GM12878 (cell line): Measurements from ENCODE around the gene IER2. TPM values are rescaled to one million over a fixed set of nuclear protein-coding genes. Genes with fewer than 3 reads are reported as not detected.
A peak's percentile ranks its signal among the peaks of the same experiment; 100 is the strongest.

Source experiments
- ATF7 ChIP-seq: fragments of 450-650 bp; IDR thresholded peaks from 2 replicates; pipeline ENCODE4 v1.6.1; 2016; ENCODE audit warnings: low read depth, mild to moderate bottlenecking
- CEBPB ChIP-seq, 2 experiments: fragments of 150-350 bp in 1 of 2; IDR thresholded peaks; 2 replicates each; pipeline ENCODE4 v1.6.1; 2012 to 2014; ENCODE audit warnings: low read depth in 2 of 2, low read length in 2 of 2, borderline replicate concordance in 1 of 2, inconsistent platforms in 1 of 2
- EED ChIP-seq: sonication (generic); IDR thresholded peaks from 2 replicates; pipeline ENCODE4 v1.6.1; 2016; ENCODE audit warnings: antibody characterized with exemption, low read depth
- ESRRA ChIP-seq: IDR thresholded peaks from 2 replicates; pipeline ENCODE4 v1.6.1; 2012; ENCODE audit warnings: mild to moderate bottlenecking, low read length, improper control_type of control experiment
- MYB ChIP-seq: fragments of 150-350 bp; IDR thresholded peaks from 2 replicates; pipeline ENCODE4 v1.6.1; 2014; ENCODE audit warnings: mild to moderate bottlenecking, low read depth, low read length, borderline replicate concordance
- NFXL1 ChIP-seq: fragments of 450-650 bp; IDR thresholded peaks from 2 replicates; pipeline ENCODE4 v1.6.1; 2017; ENCODE audit warnings: antibody characterized with exemption, mild to moderate bottlenecking, borderline replicate concordance
- POLR2A ChIP-seq: IDR thresholded peaks from 2 replicates; pipeline ENCODE4 v1.6.1; 2011; ENCODE audit warnings: low read depth, mild to moderate bottlenecking, low read length
- RAD21 ChIP-seq: IDR thresholded peaks from 2 replicates; pipeline ENCODE4 v1.6.1; 2011; ENCODE audit warnings: mild to moderate bottlenecking, low read depth, low read length, moderate library complexity; ENCODE audit not compliant: insufficient read depth
- RCOR1 ChIP-seq: conservative IDR thresholded peaks from 2 replicates; pipeline ENCODE4 v1.6.1; 2012; ENCODE audit warnings: low read depth, low read length, improper control_type of control experiment
- SMAD1 ChIP-seq: fragments of 450-650 bp; IDR thresholded peaks from 2 replicates; pipeline ENCODE4 v1.6.1; 2018; ENCODE audit warnings: mild to moderate bottlenecking, low read depth; ENCODE audit not compliant: partially characterized antibody
- SRF ChIP-seq, 2 experiments: IDR thresholded peaks; 2 replicates each; pipeline ENCODE4 v1.6.1; 2011; ENCODE audit warnings: low read depth in 2 of 2, low read length in 2 of 2, mild to moderate bottlenecking in 1 of 2, moderate library complexity in 1 of 2
- ZZZ3 ChIP-seq: IDR thresholded peaks from 2 replicates; pipeline ENCODE4 v1.6.1; 2011; ENCODE audit warnings: low read depth; ENCODE audit not compliant: control insufficient read depth, insufficient read length
- polyA plus RNA-seq, 11 experiments: library from polyadenylated mRNA; depleted of rRNA in 4 of 11; unstranded in 6 of 11; stranded (reverse) in 5 of 11; fragments of >200 nt; fragmentation: Nextera tagmentation in 4 of 11; fragmentation: Illumina TruSeq in 1 of 11; extraction: Ambion mirVana in 4 of 11; extraction: Trizol in 1 of 11; gene quantifications; 1 replicate in 1 of 11; 2 replicates in 10 of 11; pipeline versions ENCODE4 v1.2.1 to v1.2.3, GENCODE V29; 2011 to 2016; ENCODE audit warnings: inconsistent platforms in 2 of 11, missing spikeins in 2 of 11, low read depth in 1 of 11
- total RNA-seq, 4 experiments: library from RNA; depleted of rRNA in 3 of 4; stranded (reverse); fragments of >200 nt in 3 of 4; fragmentation: Illumina TruSeq in 1 of 4; extraction: Trizol in 1 of 4; gene quantifications; 2 replicates each; pipeline versions ENCODE4 v1.2.1 to v1.2.3, GENCODE V29; 2013 to 2021
- TF ChIP-seq, protein P1 (sequence below): fragments of 450-650 bp; IDR thresholded peaks from 2 replicates; pipeline ENCODE4 v1.6.1; 2017; ENCODE audit warnings: antibody characterized with exemption, mild to moderate bottlenecking, moderate library complexity
- TF ChIP-seq, protein P2 (sequence below): fragments of 450-650 bp; IDR thresholded peaks from 2 replicates; pipeline ENCODE4 v1.6.1; 2017; ENCODE audit warnings: low read depth, mild to moderate bottlenecking, moderate library complexity
- TF ChIP-seq, protein P3 (sequence below): fragments of 450-650 bp; IDR thresholded peaks from 2 replicates; pipeline ENCODE4 v1.6.1; 2017; ENCODE audit warnings: mild to moderate bottlenecking
- TF ChIP-seq, protein P4 (sequence below): fragments of 150-350 bp; IDR thresholded peaks from 2 replicates; pipeline ENCODE4 v1.6.1; 2014; ENCODE audit warnings: mild to moderate bottlenecking, low read depth, low read length
- TF ChIP-seq, protein P5 (sequence below): fragments of 450-650 bp; formaldehyde crosslinking; IDR thresholded peaks from 2 replicates; pipeline ENCODE4 v1.5.0; 2022; ENCODE audit warnings: mild to moderate bottlenecking, missing genetic modification characterization

Gene IER2
- total and polyA plus RNA-seq, 10 of the 15 experiments (the other 5 are each of a cell fraction or from before 2014, with no cell fraction given) = 2.8 to 94.5 (median 24.9) TPM

DNA sequence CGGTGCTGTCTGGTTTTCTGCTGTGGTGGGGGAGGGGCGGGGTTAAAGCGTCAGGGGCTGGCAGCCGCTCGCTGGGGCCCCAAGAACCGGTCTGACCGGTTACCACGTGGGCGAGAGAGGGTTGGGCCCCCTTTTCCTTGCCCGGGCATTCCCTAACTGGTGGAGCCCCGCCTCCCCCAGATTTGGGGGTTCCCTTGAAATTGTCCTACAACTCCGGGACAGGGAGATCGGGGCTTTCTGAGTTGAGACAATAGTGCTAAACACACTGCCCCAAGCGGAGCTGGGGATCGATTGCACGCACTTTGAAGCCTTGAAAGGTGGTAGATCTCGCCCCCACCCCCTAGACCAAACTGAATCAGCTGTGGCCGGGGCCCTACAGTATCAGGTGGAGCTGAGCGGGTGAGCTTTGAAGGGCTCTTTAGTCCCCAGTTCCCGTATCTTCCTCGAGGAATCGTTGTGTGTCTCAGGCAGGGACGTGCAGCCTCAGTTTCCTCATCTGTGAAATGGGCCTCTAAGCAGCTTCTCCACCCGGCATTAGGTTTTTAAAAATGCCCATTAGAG is 4.8 kb downstream of the IER2 start (continued):
- TF ChIP-seq SRF (IDR thresholded peaks at IDR 0.05; ENCODE audit: low read depth in 2 of 2, low read length in 2 of 2) (no peak), SMAD1 (peak; percentile 69), NFXL1 (no peak), ESRRA (peak; percentile 73; the same call in 1 of the 2 replicates), ZZZ3 (no peak), ATF7 (peak; percentile 31; the same call in 1 of the 2 replicates), CEBPB (IDR thresholded peaks at IDR 0.05; ENCODE audit: borderline replicate concordance in 1 of 2, low read depth in 2 of 2, low read length in 2 of 2) (no peak), EED (peak; percentile 73; the same call in 1 of the 2 replicates), RAD21 (peak; percentile 19; the same call in 1 of the 2 replicates), RCOR1 (peak; percentile 53; the same call in 1 of the 2 replicates), MYB (no peak; the same call in 1 of the 2 replicates), POLR2A (peak; percentile 78)
- TF ChIP-seq, protein P1, sequence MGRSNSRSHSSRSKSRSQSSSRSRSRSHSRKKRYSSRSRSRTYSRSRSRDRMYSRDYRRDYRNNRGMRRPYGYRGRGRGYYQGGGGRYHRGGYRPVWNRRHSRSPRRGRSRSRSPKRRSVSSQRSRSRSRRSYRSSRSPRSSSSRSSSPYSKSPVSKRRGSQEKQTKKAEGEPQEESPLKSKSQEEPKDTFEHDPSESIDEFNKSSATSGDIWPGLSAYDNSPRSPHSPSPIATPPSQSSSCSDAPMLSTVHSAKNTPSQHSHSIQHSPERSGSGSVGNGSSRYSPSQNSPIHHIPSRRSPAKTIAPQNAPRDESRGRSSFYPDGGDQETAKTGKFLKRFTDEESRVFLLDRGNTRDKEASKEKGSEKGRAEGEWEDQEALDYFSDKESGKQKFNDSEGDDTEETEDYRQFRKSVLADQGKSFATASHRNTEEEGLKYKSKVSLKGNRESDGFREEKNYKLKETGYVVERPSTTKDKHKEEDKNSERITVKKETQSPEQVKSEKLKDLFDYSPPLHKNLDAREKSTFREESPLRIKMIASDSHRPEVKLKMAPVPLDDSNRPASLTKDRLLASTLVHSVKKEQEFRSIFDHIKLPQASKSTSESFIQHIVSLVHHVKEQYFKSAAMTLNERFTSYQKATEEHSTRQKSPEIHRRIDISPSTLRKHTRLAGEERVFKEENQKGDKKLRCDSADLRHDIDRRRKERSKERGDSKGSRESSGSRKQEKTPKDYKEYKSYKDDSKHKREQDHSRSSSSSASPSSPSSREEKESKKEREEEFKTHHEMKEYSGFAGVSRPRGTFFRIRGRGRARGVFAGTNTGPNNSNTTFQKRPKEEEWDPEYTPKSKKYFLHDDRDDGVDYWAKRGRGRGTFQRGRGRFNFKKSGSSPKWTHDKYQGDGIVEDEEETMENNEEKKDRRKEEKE = no peak
- TF ChIP-seq, protein P2, sequence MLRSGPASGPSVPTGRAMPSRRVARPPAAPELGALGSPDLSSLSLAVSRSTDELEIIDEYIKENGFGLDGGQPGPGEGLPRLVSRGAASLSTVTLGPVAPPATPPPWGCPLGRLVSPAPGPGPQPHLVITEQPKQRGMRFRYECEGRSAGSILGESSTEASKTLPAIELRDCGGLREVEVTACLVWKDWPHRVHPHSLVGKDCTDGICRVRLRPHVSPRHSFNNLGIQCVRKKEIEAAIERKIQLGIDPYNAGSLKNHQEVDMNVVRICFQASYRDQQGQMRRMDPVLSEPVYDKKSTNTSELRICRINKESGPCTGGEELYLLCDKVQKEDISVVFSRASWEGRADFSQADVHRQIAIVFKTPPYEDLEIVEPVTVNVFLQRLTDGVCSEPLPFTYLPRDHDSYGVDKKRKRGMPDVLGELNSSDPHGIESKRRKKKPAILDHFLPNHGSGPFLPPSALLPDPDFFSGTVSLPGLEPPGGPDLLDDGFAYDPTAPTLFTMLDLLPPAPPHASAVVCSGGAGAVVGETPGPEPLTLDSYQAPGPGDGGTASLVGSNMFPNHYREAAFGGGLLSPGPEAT = peak; percentile 83
- TF ChIP-seq, protein P3, sequence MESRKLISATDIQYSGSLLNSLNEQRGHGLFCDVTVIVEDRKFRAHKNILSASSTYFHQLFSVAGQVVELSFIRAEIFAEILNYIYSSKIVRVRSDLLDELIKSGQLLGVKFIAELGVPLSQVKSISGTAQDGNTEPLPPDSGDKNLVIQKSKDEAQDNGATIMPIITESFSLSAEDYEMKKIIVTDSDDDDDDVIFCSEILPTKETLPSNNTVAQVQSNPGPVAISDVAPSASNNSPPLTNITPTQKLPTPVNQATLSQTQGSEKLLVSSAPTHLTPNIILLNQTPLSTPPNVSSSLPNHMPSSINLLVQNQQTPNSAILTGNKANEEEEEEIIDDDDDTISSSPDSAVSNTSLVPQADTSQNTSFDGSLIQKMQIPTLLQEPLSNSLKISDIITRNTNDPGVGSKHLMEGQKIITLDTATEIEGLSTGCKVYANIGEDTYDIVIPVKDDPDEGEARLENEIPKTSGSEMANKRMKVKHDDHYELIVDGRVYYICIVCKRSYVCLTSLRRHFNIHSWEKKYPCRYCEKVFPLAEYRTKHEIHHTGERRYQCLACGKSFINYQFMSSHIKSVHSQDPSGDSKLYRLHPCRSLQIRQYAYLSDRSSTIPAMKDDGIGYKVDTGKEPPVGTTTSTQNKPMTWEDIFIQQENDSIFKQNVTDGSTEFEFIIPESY = no peak
- TF ChIP-seq, protein P4, sequence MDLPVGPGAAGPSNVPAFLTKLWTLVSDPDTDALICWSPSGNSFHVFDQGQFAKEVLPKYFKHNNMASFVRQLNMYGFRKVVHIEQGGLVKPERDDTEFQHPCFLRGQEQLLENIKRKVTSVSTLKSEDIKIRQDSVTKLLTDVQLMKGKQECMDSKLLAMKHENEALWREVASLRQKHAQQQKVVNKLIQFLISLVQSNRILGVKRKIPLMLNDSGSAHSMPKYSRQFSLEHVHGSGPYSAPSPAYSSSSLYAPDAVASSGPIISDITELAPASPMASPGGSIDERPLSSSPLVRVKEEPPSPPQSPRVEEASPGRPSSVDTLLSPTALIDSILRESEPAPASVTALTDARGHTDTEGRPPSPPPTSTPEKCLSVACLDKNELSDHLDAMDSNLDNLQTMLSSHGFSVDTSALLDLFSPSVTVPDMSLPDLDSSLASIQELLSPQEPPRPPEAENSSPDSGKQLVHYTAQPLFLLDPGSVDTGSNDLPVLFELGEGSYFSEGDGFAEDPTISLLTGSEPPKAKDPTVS = no peak
- TF ChIP-seq, protein P5, sequence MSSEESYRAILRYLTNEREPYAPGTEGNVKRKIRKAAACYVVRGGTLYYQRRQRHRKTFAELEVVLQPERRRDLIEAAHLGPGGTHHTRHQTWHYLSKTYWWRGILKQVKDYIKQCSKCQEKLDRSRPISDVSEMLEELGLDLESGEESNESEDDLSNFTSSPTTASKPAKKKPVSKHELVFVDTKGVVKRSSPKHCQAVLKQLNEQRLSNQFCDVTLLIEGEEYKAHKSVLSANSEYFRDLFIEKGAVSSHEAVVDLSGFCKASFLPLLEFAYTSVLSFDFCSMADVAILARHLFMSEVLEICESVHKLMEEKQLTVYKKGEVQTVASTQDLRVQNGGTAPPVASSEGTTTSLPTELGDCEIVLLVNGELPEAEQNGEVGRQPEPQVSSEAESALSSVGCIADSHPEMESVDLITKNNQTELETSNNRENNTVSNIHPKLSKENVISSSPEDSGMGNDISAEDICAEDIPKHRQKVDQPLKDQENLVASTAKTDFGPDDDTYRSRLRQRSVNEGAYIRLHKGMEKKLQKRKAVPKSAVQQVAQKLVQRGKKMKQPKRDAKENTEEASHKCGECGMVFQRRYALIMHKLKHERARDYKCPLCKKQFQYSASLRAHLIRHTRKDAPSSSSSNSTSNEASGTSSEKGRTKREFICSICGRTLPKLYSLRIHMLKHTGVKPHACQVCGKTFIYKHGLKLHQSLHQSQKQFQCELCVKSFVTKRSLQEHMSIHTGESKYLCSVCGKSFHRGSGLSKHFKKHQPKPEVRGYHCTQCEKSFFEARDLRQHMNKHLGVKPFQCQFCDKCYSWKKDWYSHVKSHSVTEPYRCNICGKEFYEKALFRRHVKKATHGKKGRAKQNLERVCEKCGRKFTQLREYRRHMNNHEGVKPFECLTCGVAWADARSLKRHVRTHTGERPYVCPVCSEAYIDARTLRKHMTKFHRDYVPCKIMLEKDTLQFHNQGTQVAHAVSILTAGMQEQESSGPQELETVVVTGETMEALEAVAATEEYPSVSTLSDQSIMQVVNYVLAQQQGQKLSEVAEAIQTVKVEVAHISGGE (CRISPR knock-in tag) = 0 out of 2 replicates have a peak, but pooled peaks have one; percentile 6
